ENCODE data around the gene EMC9. TPM values are rescaled to one million over a fixed set of nuclear protein-coding genes. Genes with fewer than 3 reads are reported as not detected.

Gene EMC9
- total and polyA plus RNA-seq, 7 experiments from 2014 or later = 9.0 to 25.5 (median 13.4) TPM

DNA sequence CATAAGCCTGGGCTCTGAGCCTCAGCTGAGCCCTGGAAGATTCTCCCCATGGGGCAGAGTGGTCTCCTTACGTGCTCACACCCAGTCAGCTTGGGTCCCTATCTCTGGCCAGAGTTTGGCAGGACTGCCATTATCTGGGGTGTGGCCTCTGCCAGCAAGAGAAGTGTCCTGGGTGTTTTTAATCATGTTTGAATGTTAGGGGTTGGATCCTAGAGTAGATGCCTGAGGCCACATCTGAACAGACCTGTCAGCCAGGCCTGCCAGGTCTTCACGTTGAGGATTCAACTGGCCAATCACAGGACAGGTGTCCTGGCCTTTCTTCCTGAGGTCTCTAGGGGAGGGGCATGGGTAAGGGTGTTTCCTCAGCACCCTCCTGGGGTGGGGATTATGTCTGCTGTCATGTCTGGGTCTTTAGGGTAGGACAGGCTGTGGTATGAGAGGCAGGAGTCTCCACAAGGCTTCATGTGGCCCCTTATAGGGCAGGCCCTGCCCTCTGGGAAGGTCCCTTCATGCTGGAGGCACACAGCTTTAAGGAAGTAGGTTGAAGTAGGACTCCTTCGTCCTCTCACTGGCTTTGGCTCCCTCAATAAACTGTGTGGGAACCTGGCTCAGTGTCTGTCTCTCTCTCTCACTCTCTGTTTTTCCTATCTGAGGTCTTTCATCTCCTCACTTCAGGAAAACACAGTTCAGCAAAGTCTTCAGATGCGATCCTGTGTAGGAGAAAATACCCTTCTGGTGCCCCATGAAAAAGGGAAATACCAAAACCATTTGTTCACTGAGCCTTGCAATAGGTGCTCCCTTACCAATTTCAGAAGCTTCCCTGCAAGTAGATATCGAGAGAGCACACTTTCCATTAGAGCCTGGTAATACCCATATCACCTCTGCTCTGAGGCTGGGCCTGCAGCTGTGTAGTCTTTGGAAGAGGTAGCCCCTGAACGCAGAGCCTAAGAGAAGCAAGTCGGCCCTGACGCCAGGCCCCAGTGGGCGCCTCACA is 17.7 kb downstream of the EMC9 start:
- H3K27me3 Mint-ChIP-seq = no peaks in the 10 kb centered on the region
- Histone ChIP-seq H3K27me3 (ENCODE audit: control insufficient read depth in 2 of 2, insufficient read depth in 2 of 2, low read length in 2 of 2) (no peaks in the 10 kb centered on the region), H3K4me3 (ENCODE audit: low read length) (no peak overlapping the region), H3K9me3 (ENCODE audit: control insufficient read depth in 2 of 3, low read length in 3 of 3) (no peaks in the 10 kb centered on the region), H3K27ac (ENCODE audit: low read depth, low read length) (no peak overlapping the region), H3K36me3 (ENCODE audit: control insufficient read depth in 2 of 3, insufficient read depth in 3 of 3, low read length in 3 of 3) (peaks cover 21 to 55% (median 22%) of the 10 kb centered on the region in 3 experiments), H3K4me1 (ENCODE audit: control insufficient read depth in 2 of 2, insufficient read depth in 2 of 2, low read length in 2 of 2) (no peaks in the 10 kb centered on the region)
- POLR2A ChIA-PET = interaction anchor here (0.9 to 15.5 kb wide), 6 partner anchors 9 to 188 kb away, joined by 3 to 298 read pairs (median 3); partner anchors contain the start of genes DCAF11, EMC9, FITM1 and LTB4R
- H3K4me1 Mint-ChIP-seq = peaks cover 0 to 11% (median 5%) of the 10 kb centered on the region in 7 donors
- CTCF ChIA-PET = interaction anchor here (1.3 kb wide), 1 partner anchor 37 kb away, joined by 3 read pairs; the partner anchor contains the start of gene IRF9
- no peak overlapping the region for H3K4me3 Mint-ChIP-seq
- peak overlapping the region in 7 of 9 donors; percentile 27 to 52 (median 40) for H3K27ac Mint-ChIP-seq
- DNase-seq (no peak), ATAC-seq (peak; percentile 38)
- intact Hi-C loops (cut with micrococcal nuclease) = no loop called here
- peaks cover 0 to 3% (median 0%) of the 10 kb centered on the region in 11 donors for H3K9me3 Mint-ChIP-seq
- peaks cover 5 to 32% (median 26%) of the 10 kb centered on the region in 5 donors for H3K36me3 Mint-ChIP-seq

DNA sequence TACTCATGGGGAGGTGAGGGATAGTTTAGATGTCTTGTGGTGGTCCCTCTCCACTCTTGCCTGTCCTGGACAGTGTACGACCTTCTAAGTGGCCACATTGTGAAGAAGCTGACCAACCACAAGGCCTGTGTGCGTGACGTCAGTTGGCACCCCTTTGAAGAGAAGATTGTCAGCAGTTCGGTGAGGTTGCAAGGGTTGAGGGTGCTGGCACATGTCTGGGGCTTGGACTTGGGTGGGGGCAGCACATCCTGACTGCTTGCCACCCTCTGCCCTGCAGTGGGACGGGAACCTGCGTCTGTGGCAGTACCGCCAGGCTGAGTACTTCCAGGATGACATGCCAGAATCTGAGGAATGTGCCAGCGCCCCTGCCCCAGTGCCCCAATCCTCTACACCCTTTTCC is 18.5 kb downstream of the EMC9 start:
- ChIA-PET CTCF (no interaction called here), POLR2A (interaction anchor here (1.3 to 15.5 kb wide), 3 partner anchors 8 to 38 kb away, joined by 3 to 298 read pairs (median 13); partner anchors contain the start of genes DCAF11, EMC9, FITM1 and NRL)
- Mint-ChIP-seq H3K36me3 (peaks cover 9 to 41% (median 30%) of the 10 kb centered on the region in 5 donors), H3K9me3 (peaks cover 0 to 3% (median 0%) of the 10 kb centered on the region in 11 donors), H3K27me3 (no peaks in the 10 kb centered on the region), H3K27ac (peak overlapping the region in 4 of 9 donors; percentile 20 to 56 (median 46)), H3K4me3 (no peak overlapping the region), H3K4me1 (peaks cover 2 to 15% (median 11%) of the 10 kb centered on the region in 7 donors)
- Histone ChIP-seq H3K36me3 (ENCODE audit: control insufficient read depth in 2 of 3, insufficient read depth in 3 of 3, low read length in 3 of 3) (peaks cover 21 to 63% (median 30%) of the 10 kb centered on the region in 3 experiments), H3K27me3 (ENCODE audit: control insufficient read depth in 2 of 2, insufficient read depth in 2 of 2, low read length in 2 of 2) (no peaks in the 10 kb centered on the region), H3K27ac (ENCODE audit: low read depth, low read length) (no peak overlapping the region), H3K4me1 (ENCODE audit: control insufficient read depth in 2 of 2, insufficient read depth in 2 of 2, low read length in 2 of 2) (no peaks in the 10 kb centered on the region), H3K4me3 (ENCODE audit: low read length) (no peak overlapping the region), H3K9me3 (ENCODE audit: control insufficient read depth in 2 of 3, low read length in 3 of 3) (no peaks in the 10 kb centered on the region)
- ATAC-seq (no peak), DNase-seq (no peak)
- intact Hi-C loops (cut with micrococcal nuclease) = no loop called here

DNA sequence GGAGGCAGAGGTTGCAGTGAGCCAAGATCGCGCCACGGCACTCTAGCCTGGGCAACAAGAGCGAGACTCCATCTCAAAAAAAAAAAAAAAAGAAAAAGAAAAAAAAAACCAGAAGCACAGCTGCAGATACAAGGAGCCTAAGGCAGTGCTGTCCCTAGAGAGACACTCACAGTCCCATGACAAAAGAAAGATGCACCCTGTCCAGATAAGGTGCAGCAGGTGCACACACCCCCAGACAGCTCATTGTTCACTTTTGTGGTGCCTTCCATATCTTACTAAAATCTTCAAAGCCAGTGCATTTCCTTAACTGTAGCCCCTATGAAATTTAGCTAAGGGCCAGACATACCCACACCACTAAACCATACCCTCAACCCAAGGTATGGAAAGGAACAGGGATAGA is 19.0 kb downstream of the EMC9 start:
- intact Hi-C loops (cut with micrococcal nuclease) = no loop called here
- H3K4me3 Mint-ChIP-seq = no peak overlapping the region
- peaks cover 0 to 3% (median 0%) of the 10 kb centered on the region in 11 donors for H3K9me3 Mint-ChIP-seq

DNA sequence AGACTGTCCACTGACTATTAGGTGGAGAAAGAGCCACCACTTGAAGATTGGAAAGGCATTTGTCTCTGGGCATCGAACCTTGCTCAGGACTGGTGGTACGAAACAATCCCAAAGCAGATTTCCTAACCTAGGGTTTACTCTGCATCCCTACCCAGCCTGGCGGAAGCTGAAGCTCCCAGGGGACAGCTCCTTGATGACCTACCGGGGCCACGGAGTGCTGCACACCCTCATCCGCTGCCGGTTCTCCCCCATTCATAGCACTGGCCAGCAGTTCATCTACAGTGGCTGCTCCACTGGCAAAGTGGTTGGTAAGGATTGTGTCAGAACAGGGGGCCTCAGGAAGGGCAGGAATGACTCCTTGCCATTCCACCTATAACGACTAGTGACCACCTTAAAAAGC is 20.2 kb downstream of the EMC9 start:
- H3K36me3 ChIP-seq (ENCODE audit: control insufficient read depth in 2 of 3, insufficient read depth in 3 of 3, low read length in 3 of 3) = peaks cover 21 to 76% (median 42%) of the 10 kb centered on the region in 3 experiments
- DNase-seq (no peak), ATAC-seq (no peak)
- Mint-ChIP-seq H3K27me3 (no peaks in the 10 kb centered on the region), H3K9me3 (peaks cover 0 to 3% (median 0%) of the 10 kb centered on the region in 11 donors), H3K27ac (peak overlapping the region in 3 of 9 donors; percentile 41 to 70 (median 61)), H3K4me1 (peaks cover 9 to 31% (median 24%) of the 10 kb centered on the region in 7 donors), H3K4me3 (no peak overlapping the region), H3K36me3 (peaks cover 9 to 49% (median 33%) of the 10 kb centered on the region in 5 donors)
- intact Hi-C loops (cut with micrococcal nuclease) = no loop called here
- H3K27me3 ChIP-seq (ENCODE audit: control insufficient read depth in 2 of 2, insufficient read depth in 2 of 2, low read length in 2 of 2) = no peaks in the 10 kb centered on the region
- POLR2A ChIA-PET = interaction anchor here (1.0 to 15.5 kb wide), 2 partner anchors 12 to 15 kb away, joined by 3 to 298 read pairs; partner anchors contain the start of genes EMC9, FITM1 and PSME1
- H3K4me3 ChIP-seq (ENCODE audit: low read length) = no peak overlapping the region
- CTCF ChIA-PET = no interaction called here
- H3K27ac ChIP-seq (ENCODE audit: low read depth, low read length) = no peak overlapping the region
- no peaks in the 10 kb centered on the region for H3K9me3 ChIP-seq (ENCODE audit: control insufficient read depth in 2 of 3, low read length in 3 of 3)
- peaks cover 7 to 11% of the 10 kb centered on the region in 2 donors for H3K4me1 ChIP-seq (ENCODE audit: control insufficient read depth in 2 of 2, insufficient read depth in 2 of 2, low read length in 2 of 2)

More for the DNA sequence above, 19.0 kb downstream of the EMC9 start:
- Mint-ChIP-seq H3K27ac (peak overlapping the region in 2 of 9 donors; percentile 51 to 56), H3K4me1 (peaks cover 2 to 19% (median 16%) of the 10 kb centered on the region in 7 donors), H3K27me3 (no peaks in the 10 kb centered on the region), H3K36me3 (peaks cover 9 to 42% (median 30%) of the 10 kb centered on the region in 5 donors)
- Histone ChIP-seq H3K27ac (ENCODE audit: low read depth, low read length) (no peak overlapping the region), H3K4me3 (ENCODE audit: low read length) (no peak overlapping the region), H3K9me3 (ENCODE audit: control insufficient read depth in 2 of 3, low read length in 3 of 3) (no peaks in the 10 kb centered on the region), H3K36me3 (ENCODE audit: control insufficient read depth in 2 of 3, insufficient read depth in 3 of 3, low read length in 3 of 3) (peaks cover 21 to 68% (median 34%) of the 10 kb centered on the region in 3 experiments), H3K27me3 (ENCODE audit: control insufficient read depth in 2 of 2, insufficient read depth in 2 of 2, low read length in 2 of 2) (no peaks in the 10 kb centered on the region), H3K4me1 (ENCODE audit: control insufficient read depth in 2 of 2, insufficient read depth in 2 of 2, low read length in 2 of 2) (no peaks in the 10 kb centered on the region)
- ChIA-PET CTCF (interaction anchor here (0.6 kb wide), 1 partner anchor 81 kb away, joined by 4 read pairs; no protein-coding TSS in a partner anchor), POLR2A (interaction anchor here (15.5 kb wide), 1 partner anchor 14 kb away, joined by 298 read pairs; the partner anchor contains the start of genes EMC9, FITM1 and PSME1)
- ATAC-seq (no peak), DNase-seq (no peak)

DNA sequence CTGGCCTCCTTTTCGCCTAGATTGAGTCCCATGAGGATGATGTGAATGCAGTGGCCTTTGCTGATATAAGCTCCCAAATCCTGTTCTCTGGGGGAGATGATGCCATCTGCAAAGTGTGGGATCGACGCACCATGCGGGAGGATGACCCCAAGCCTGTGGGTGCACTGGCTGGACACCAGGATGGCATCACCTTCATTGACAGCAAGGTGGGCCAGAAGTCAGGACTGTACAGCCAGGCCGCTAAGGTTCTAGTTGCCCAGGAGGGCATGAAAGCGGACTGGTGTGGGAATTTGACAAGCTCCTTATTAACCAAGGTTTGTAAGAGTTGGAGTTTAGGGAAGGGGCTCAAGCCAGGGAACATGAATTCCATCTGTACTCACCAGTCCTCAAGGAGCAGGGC is 21.7 kb downstream of the EMC9 start:
- POLR2A ChIA-PET = interaction anchor here (0.6 to 15.5 kb wide), 2 partner anchors 16 to 83 kb away, joined by 3 to 298 read pairs; partner anchors contain the start of genes EMC9, FITM1 and PSME1

More for the DNA sequence above, 21.7 kb downstream of the EMC9 start:
- Histone ChIP-seq H3K4me3 (ENCODE audit: low read length) (no peak overlapping the region), H3K27ac (ENCODE audit: low read depth, low read length) (peak overlapping the region; percentile 19), H3K27me3 (ENCODE audit: control insufficient read depth in 2 of 2, insufficient read depth in 2 of 2, low read length in 2 of 2) (no peaks in the 10 kb centered on the region), H3K9me3 (ENCODE audit: control insufficient read depth in 2 of 3, low read length in 3 of 3) (no peaks in the 10 kb centered on the region), H3K36me3 (ENCODE audit: control insufficient read depth in 2 of 3, insufficient read depth in 3 of 3, low read length in 3 of 3) (peaks cover 21 to 76% (median 42%) of the 10 kb centered on the region in 3 experiments), H3K4me1 (ENCODE audit: control insufficient read depth in 2 of 2, insufficient read depth in 2 of 2, low read length in 2 of 2) (peaks cover 14 to 18% of the 10 kb centered on the region in 2 donors)
- Mint-ChIP-seq H3K4me1 (peaks cover 18 to 44% (median 37%) of the 10 kb centered on the region in 7 donors), H3K9me3 (peaks cover 0 to 4% (median 0%) of the 10 kb centered on the region in 11 donors), H3K36me3 (peaks cover 9 to 57% (median 37%) of the 10 kb centered on the region in 5 donors), H3K4me3 (no peak overlapping the region), H3K27me3 (peaks cover 0 to 3% (median 0%) of the 10 kb centered on the region in 5 donors), H3K27ac (peak overlapping the region in 2 of 9 donors; percentile 21 to 25)
- CTCF ChIA-PET = interaction anchor here (0.8 to 1.3 kb wide), 2 partner anchors 13 to 31 kb away, joined by 3 read pairs; no protein-coding TSS in a partner anchor
- intact Hi-C loops (cut with micrococcal nuclease) = loop anchor here (10.0 kb wide), 4 partner anchors 555 to 1025 kb away; partner anchors contain the start of genes ACIN1 (in 2 of the 2), C14orf119 (in 2 of the 2), BCL2L2 (in 1 of the 2) and PPP1R3E (in 1 of the 2)
- DNase-seq (no peak), ATAC-seq (no peak)
